ENCODE data around the gene BHLHA15. TPM values are rescaled to one million over a fixed set of nuclear protein-coding genes. Genes with fewer than 3 reads are reported as not detected.

Gene BHLHA15
- total RNA-seq: 1 to 10 TPM in 1 of 2 donors, under 1 TPM in 1; 0.67 to 2.4 TPM

DNA sequence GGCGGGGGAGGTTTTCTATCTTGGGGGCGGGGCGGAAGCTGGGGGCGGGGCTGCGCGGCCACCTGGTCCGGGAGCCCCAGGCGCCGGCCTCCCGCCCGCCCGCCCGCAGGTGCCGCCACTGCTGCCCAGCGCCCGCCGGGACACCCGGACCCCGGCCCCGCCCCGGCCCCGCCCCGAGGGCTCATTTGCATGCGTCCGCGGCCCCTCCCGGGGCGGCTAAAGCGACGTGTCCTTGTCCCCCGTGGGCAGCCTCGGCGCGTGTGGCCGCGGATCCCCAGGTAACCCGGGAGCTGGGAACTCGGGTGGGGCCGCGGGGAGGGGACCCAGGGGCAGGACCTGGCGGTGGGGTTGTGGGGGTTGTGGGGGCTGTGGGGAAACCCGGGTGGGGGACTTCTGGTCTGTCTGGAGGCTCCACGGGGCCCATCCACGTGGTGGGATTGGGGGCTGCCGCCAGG lies at the start of gene BHLHA15:
TSS of gene BHLHA15 (plus strand) at position 219 of the 455 bp plus-strand sequence. CDS start 871 bp downstream, outside the sequence.
- H3K4me1 ChIP-seq: no peaks in the 10 kb centered on the region
- peak within 1 kb of the TSS; percentile 40 to 50 for H3K9ac ChIP-seq (ENCODE audit: low read depth in 2 of 2, low read length in 2 of 2)
- H3K9me3 ChIP-seq: no peaks in the 10 kb centered on the region
- H3K36me3 ChIP-seq: peaks cover 3% of the 10 kb centered on the region
- H3K4me3 ChIP-seq: peak within 1 kb of the TSS; percentile 31
- intact Hi-C loops (cut with DNase I): no loop called here
- TF ChIP-seq, protein P1, sequence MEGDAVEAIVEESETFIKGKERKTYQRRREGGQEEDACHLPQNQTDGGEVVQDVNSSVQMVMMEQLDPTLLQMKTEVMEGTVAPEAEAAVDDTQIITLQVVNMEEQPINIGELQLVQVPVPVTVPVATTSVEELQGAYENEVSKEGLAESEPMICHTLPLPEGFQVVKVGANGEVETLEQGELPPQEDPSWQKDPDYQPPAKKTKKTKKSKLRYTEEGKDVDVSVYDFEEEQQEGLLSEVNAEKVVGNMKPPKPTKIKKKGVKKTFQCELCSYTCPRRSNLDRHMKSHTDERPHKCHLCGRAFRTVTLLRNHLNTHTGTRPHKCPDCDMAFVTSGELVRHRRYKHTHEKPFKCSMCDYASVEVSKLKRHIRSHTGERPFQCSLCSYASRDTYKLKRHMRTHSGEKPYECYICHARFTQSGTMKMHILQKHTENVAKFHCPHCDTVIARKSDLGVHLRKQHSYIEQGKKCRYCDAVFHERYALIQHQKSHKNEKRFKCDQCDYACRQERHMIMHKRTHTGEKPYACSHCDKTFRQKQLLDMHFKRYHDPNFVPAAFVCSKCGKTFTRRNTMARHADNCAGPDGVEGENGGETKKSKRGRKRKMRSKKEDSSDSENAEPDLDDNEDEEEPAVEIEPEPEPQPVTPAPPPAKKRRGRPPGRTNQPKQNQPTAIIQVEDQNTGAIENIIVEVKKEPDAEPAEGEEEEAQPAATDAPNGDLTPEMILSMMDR (IDR thresholded peaks at IDR 0.05): no peak
- no peaks in the 10 kb centered on the region for H3K27me3 ChIP-seq
- peak; percentile 73 for DNase-seq
- no peak within 1 kb of the TSS for H3K27ac ChIP-seq

DNA sequence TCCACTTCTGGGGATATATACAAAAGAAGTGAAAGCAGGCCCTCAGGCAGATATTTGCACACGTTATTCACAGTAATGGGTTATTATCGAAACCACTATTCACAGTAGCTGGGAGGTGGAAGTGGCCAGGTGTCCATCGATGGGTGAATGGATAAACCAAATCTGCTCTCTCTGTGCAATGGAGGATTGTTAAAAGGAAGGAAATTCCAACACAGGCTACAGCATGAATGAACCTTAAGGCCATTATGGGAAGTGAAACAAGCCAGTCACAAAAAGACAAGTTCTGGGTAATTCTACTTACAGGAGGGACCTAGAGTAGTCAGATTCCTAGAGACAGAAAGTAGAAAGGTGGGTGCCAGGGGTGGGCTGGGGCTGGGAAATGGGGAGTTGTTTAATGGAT lies 48.5 kb upstream of the BHLHA15 start:
- H3K4me3 ChIP-seq: no peak overlapping the region
- TF ChIP-seq, protein P1 (IDR thresholded peaks at IDR 0.05): no peak
- no peaks in the 10 kb centered on the region for H3K27me3 ChIP-seq
- H3K4me1 ChIP-seq: peaks cover 6% of the 10 kb centered on the region
- no peaks in the 10 kb centered on the region for H3K36me3 ChIP-seq
- H3K27ac ChIP-seq: no peak overlapping the region
- DNase-seq: no peak
- intact Hi-C loops (cut with DNase I): no loop called here
- H3K9ac ChIP-seq (ENCODE audit: low read depth in 2 of 2, low read length in 2 of 2): no peak overlapping the region
- H3K9me3 ChIP-seq: no peaks in the 10 kb centered on the region

DNA sequence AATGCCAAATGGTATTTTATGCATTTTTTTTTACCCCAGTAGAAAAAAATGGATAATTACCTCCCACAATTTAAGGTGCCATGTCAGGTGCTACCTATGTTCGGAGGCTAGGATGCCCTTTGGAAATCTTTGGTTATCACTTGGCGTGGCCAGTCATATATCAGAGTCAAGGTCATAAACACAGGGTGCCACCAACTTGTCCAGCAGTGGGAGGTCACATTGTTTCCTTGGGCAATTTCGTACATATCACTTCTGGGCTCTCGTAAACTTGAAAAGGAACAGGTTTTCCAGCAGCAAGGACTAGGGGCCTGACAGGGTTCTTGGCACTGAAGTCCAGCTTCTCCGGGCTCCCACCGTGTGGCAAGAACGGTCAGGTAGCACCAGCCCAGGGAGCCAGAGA lies 48.0 kb upstream of the BHLHA15 start:
- no peaks in the 10 kb centered on the region for H3K36me3 ChIP-seq
- peak overlapping the region in 1 of 2 donors; percentile 28 for H3K9ac ChIP-seq (ENCODE audit: low read depth in 2 of 2, low read length in 2 of 2)
- TF ChIP-seq, protein P1 (IDR thresholded peaks at IDR 0.05): no peak
- peaks cover 6% of the 10 kb centered on the region for H3K4me1 ChIP-seq
- H3K9me3 ChIP-seq: no peaks in the 10 kb centered on the region
- peak overlapping the region; percentile 46 for H3K27ac ChIP-seq
- intact Hi-C loops (cut with DNase I): no loop called here
- no peak for DNase-seq
- no peak overlapping the region for H3K4me3 ChIP-seq
- H3K27me3 ChIP-seq: no peaks in the 10 kb centered on the region

DNA sequence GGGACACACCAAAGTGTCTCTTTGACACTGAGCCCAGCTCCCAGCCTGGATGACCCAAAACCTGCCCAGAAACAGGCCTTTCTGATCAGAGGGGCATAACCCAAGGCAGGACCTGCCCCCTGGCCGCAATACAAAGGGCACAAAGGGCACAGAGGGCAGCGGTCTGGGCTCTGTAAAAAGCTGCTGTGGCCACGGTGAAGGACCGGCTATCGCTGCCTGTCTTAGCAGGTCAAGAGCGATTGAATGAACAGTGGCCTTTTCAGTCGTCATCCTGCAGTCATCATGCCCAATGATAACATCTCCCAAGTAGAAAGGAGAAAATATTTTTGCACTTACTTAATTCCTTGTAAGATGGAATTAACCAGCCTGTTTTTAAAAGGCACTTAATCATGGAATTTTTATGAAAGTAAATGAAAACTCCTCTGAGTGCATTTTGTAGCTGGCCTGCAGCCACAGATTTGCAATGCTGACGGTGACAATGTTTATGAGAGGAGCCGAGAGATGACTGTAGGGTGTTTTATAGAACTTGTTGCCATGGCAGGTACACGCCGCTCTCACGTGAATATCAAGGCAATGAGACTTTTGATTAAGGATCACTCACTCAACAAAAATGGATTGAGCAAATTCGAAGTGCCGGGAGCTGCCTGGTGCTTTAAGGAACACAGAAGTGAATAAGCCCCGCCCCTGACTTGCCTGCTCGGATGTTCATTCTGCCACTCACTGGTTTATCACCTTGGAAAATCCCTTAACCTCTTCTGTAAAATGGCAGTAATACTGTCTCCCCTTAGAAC lies 47.3 kb upstream of the BHLHA15 start:
- peak overlapping the region in 1 of 2 donors; percentile 28 for H3K9ac ChIP-seq (ENCODE audit: low read depth in 2 of 2, low read length in 2 of 2)
- peak overlapping the region; percentile 46 for H3K27ac ChIP-seq
- DNase-seq: peak; percentile 64
- TF ChIP-seq, protein P1 (IDR thresholded peaks at IDR 0.05): no peak
- no peaks in the 10 kb centered on the region for H3K9me3 ChIP-seq
- no peaks in the 10 kb centered on the region for H3K27me3 ChIP-seq
- no peak overlapping the region for H3K4me3 ChIP-seq
- intact Hi-C loops (cut with DNase I): no loop called here
- peaks cover 6% of the 10 kb centered on the region for H3K4me1 ChIP-seq
- no peaks in the 10 kb centered on the region for H3K36me3 ChIP-seq

DNA sequence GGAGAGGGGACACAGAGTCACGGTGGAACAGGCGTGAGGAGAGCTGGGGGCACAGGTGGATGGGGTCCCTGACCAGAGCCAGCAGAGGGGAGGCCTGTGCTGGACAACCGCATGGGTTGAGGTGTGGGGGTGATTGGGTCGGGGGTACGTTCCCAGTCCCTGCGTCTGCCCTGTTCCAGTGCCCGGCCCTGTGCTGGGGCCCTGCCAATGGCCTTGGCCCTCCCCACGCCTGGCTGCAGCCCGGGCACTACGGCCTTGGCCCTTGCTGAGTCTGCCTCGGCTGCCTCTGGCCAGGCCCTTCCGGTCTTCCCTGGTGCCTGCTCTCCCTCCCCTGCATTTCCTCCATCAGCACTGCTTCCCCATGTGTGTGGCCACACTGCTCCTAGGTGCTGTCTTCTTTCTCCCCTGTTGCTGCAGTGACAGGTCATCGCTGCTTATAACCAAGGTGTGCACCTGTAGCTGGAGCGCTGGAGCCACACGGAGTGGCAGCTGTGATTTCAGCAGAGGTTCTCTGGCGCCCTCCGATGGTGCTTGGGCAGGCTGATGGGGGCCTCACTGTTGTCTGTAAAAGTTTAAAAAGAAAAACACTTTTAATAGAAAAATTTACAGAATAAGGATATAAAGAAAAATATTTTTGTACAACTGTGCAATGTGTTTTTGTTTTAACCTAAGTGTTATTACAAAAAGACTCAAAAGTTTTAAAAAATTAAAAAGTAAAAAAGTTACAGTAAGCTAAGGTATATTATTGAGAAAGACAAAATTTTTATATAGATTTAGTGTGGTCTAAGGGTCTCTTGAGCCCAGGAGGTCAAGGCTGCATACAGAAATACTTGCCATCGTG lies 45.2 kb upstream of the BHLHA15 start:
- no peaks in the 10 kb centered on the region for H3K27me3 ChIP-seq
- intact Hi-C loops (cut with DNase I): loop anchor here (5.0 kb wide), 1 partner anchor 59 kb away; the partner anchor contains the start of gene LMTK2
- H3K36me3 ChIP-seq: no peaks in the 10 kb centered on the region
- no peak overlapping the region for H3K27ac ChIP-seq
- H3K9ac ChIP-seq (ENCODE audit: low read depth in 2 of 2, low read length in 2 of 2): no peak overlapping the region
- H3K4me3 ChIP-seq: no peak overlapping the region
- H3K4me1 ChIP-seq: peaks cover 6% of the 10 kb centered on the region
- H3K9me3 ChIP-seq: no peaks in the 10 kb centered on the region
- peak; percentile 78 for DNase-seq
- TF ChIP-seq, protein P1 (IDR thresholded peaks at IDR 0.05): peak; percentile 65
